GM13977 (cell line): ENCODE measurements around the gene PARP3.

Source experiments
- DNase-seq: peaks from one replicate; pipeline ENCODE4 v3.0.0; 2012; ENCODE audit warnings: low spot score
- CTCF ChIP-seq: IDR thresholded peaks from 2 replicates; pipeline ENCODE4 v1.5.1; 2012; ENCODE audit warnings: mild to moderate bottlenecking, control low read depth; ENCODE audit not compliant: insufficient read depth; ENCODE audit errors: extremely low read depth, missing control alignments
- in situ Hi-C: fragments of 300-500 bp; cut with MboI; formaldehyde crosslinking; loops from one replicate; pipeline ENCODE4 v1.12.0; 2022; ENCODE audit warnings: low sequenced_read_pairs, low pct_unique_long_range_greater_than_20kb, mixed read lengths, inconsistent platforms; ENCODE audit not compliant: unreplicated experiment

The PARP3 gene

GRCh38 chr3:51945031-51945840 is 3.1 kb downstream of the PARP3 start:
- DNase-seq, result no peak
- no peak for TF ChIP-seq CTCF
- in situ Hi-C loops, result no loop called here

GRCh38 chr3:51945926-51946705 is 4.0 kb downstream of the PARP3 start:
- DNase-seq, result no peak
- in situ Hi-C loops, result no loop called here
- no peak for TF ChIP-seq CTCF

GRCh38 chr3:51946796-51947195 is 4.6 kb downstream of the PARP3 start:
- in situ Hi-C loops, result no loop called here
- no peak for TF ChIP-seq CTCF
- DNase-seq, result no peak

- no peak for TF ChIP-seq CTCF
- no peak for DNase-seq
- in situ Hi-C loops, result no loop called here
These were observed 5.2 kb downstream of the PARP3 start for GRCh38 chr3:51947215-51947900.

- no peak for TF ChIP-seq CTCF
- in situ Hi-C loops, result no loop called here
- no peak for DNase-seq
These were observed 5.9 kb downstream of the PARP3 start for GRCh38 chr3:51948016-51948580.

GRCh38 chr3:51949121-51949520 is 7.0 kb downstream of the PARP3 start:
- TF ChIP-seq CTCF, result no peak
- in situ Hi-C loops, result no loop called here
- no peak for DNase-seq
